Subcutaneous adipose tissue (tissue), 4 donors: ENCODE results near the gene EREG. TPM values are rescaled to one million over a fixed set of nuclear protein-coding genes. Genes with fewer than 3 reads are reported as not detected.

Experiments
- total RNA-seq, 4 donors: library from RNA; depleted of rRNA; stranded (reverse); fragments of >200 nt; gene quantifications; one replicate each; pipeline ENCODE4 v1.1.0, GENCODE V29; 2016
- TF ChIP-seq, protein P1 (sequence below): fragments of 450-650 bp; IDR thresholded peaks from one replicate; pipeline ENCODE4 v1.5.1; 2016; ENCODE audit warnings: low read depth, mild to moderate bottlenecking, control low read depth, antibody characterized with exemption, moderate library complexity

Gene EREG
- total RNA-seq, 4 donors from 2014 or later = 0.57 to 9.2 (median 2.3) TPM

DNA sequence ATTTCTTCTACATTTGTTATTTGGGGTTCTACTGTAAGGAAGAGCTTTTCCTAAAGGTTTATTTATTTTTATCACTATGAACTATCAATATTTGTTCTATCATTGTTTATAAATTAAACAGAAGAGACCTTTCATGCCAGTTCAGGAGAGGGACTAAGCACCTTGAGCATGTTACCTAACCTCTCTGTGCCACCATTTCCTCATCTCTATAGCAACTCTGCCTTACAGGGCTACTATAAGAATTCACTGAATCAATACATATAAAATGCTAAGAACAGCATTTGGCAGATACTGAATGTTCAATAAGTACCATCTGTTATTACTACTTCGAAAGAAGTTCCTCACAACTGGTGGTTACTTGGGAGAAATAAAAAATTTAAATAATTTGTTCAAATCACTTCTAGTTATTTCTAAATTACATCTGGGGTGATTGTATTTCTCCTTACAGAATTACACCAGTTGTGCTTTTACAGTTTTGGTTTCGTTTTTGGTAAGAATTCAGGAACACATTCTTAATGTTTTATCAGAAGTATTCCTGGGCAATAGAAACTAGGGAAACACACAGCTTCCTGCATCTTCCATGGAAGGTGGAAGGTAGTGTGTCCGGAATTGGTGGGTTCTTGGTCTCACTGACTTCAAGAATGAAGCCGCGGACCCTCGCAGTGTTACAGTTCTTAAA is 32.9 kb downstream of the EREG start:
- TF ChIP-seq, protein P1, sequence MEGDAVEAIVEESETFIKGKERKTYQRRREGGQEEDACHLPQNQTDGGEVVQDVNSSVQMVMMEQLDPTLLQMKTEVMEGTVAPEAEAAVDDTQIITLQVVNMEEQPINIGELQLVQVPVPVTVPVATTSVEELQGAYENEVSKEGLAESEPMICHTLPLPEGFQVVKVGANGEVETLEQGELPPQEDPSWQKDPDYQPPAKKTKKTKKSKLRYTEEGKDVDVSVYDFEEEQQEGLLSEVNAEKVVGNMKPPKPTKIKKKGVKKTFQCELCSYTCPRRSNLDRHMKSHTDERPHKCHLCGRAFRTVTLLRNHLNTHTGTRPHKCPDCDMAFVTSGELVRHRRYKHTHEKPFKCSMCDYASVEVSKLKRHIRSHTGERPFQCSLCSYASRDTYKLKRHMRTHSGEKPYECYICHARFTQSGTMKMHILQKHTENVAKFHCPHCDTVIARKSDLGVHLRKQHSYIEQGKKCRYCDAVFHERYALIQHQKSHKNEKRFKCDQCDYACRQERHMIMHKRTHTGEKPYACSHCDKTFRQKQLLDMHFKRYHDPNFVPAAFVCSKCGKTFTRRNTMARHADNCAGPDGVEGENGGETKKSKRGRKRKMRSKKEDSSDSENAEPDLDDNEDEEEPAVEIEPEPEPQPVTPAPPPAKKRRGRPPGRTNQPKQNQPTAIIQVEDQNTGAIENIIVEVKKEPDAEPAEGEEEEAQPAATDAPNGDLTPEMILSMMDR = no peak

DNA sequence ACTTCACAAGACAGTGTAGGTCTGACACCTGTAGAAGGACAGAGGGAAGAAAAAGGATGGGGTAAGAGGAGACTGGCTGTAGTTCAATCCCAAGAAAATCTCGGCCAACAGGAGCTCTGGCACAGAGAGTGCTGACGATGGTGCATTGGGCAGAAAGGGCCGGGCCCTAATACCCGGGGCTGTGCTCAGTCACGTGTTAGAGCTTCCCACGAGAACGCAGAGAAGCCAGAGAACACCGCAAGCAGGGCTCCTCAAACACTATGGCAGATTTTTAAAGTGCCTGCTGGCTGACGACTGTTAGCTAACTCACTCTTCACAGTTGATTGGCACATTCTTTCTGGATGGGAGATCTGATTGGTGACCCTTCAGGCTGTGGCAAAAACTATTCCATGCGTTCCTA is 35.5 kb downstream of the EREG start:
- TF ChIP-seq, protein P1 = no peak

DNA sequence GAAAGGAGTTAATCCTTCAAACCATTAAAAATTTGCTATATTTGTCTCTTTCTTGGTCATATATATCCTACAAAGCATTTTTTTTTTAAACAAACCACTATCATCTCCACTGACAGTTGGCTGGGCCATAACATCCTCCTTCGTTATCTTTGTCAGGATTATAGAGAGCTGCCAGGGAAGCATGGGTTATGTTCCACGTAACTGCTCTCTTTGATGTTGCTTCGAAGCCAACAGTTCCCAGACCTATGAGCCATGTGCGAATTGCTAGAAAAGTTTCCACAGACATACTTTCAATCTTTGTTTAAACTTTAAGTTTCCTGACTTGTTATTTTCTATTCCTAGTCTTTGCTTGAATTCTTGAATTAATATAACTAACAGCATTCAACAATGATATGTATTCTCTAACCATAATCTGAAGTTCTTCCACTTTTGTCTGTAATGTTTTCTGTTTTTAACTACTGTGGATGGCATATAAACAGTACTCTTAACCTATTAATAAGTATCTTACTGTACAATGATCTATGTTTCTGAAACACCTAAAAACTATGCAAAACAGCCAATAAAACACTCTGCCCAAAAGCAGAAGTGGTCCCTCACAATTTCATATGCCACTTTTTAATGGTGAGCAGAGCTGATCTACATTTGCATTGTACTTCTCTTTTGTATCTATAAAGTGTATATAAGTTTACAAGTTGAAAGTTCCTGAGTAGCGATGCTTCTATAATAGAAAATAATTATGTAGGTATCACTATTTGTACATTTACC is 37.9 kb downstream of the EREG start:
- TF ChIP-seq, protein P1 = no peak

DNA sequence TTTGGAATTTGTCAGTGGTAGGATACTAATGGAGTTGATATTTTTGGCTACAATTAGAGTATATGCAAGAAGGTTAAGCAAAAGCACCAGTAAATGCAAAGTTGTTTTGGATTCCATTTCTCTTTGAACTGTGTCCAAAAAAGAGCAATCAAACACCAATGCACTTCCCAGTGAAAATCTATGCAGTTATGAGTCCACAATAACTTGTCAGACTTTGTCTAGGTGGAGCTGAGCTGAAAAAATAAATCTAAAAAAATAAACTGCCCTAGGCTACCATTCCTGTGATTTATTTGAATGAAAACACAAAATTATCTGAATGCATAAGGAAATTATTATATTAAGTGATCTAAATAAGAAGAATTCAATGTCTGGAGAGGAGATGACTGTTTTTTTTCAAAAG is 42.9 kb downstream of the EREG start:
- TF ChIP-seq, protein P1 = no peak

DNA sequence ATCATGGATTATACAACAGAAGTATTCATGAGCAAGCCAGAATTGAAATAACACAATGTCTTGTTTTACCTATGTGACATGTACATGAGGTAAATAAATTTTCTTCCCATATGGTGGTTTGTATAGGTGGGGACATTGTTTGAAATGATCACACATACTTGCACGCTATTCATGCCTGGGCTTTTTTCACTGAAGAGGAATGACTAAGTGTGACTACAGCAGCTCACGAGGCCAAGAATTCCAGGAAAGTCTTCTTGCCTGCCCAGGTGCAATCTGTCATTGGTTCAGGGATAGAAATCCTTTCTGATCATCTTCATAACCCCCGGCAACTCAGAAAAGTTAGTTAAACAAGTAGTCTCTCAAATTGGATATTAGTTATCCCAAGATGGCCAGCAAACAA is 43.7 kb downstream of the EREG start:
- TF ChIP-seq, protein P1 = no peak

DNA sequence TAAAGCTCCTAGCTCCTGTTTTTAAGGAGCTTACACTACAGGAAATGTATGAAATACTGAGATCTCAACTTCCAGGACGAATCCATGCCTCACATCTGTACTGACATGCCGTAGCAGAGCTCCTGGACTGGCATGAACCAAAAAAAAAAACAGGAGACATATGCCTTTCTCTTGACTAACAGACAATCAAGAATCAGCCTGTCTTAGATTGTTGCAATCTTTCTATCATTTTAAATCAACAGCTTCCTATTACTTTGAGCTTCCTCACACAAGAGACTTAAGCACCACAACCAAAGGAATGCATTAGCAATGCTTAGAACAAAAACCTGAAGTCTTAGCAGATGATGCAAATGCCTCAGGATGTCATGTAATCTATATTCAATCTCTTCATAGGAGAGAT is 45.3 kb downstream of the EREG start:
- TF ChIP-seq, protein P1 = no peak

DNA sequence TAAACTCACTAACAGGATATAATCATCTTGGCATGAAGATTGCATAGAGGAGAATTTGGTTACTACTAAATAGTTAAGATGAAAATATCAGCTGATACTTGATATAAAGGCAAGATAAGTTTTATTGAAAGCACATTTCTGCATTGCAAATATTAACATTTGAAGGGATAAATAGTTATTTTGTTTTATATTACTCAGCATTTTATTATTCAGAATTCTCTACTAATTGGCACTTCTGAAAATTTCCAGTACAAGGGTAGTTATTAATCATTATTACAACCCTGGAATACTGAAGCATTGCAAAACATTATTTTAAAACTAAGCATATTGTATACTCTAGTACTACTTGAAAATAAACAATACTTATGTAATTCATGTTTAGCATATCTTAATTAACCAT is 47.3 kb downstream of the EREG start:
- TF ChIP-seq, protein P1 = no peak
